GM12874 (cell line): ENCODE measurements around the gene ADGRG3.
A peak's percentile ranks its signal among the peaks of the same experiment; 100 is the strongest.

Experiments
- CTCF ChIP-seq: IDR thresholded peaks from 2 replicates; pipeline ENCODE4 v1.5.1; 2011; ENCODE audit warnings: low read depth, mild to moderate bottlenecking, control low read depth, low read length, moderate library complexity; ENCODE audit not compliant: insufficient read depth

The ADGRG3 gene

GRCh38 chr16:57667526-57668262 lies 412 bp upstream of the ADGRG3 start:
- peak; percentile 41; the same call in 1 of the 2 replicates for TF ChIP-seq CTCF

GRCh38 chr16:57668630-57669475 lies 747 bp downstream of the ADGRG3 start:
- TF ChIP-seq CTCF = no peak

GRCh38 chr16:57669476-57670162 lies 1.5 kb downstream of the ADGRG3 start:
- no peak for TF ChIP-seq CTCF

- TF ChIP-seq CTCF = no peak
Observed at GRCh38 chr16:57670196-57670595, 2.1 kb downstream of the ADGRG3 start.

- TF ChIP-seq CTCF = no peak
Observed at GRCh38 chr16:57672416-57672815, 4.3 kb downstream of the ADGRG3 start.

GRCh38 chr16:57672824-57673223 lies 4.7 kb downstream of the ADGRG3 start:
- TF ChIP-seq CTCF = no peak
